Measurements from ENCODE around the gene GADD45B. TPM values are rescaled to one million over a fixed set of nuclear protein-coding genes. Genes with fewer than 3 reads are reported as not detected.
"Not testable (repeated sequence)": the region's sequence is repeated elsewhere in the genome, so short reads cannot be mapped to it uniquely, and the experiment has no call there.

GADD45B gene
- total and polyA plus RNA-seq, 9 donors: 6.3 to 16.4 (median 13.3) TPM

DNA sequence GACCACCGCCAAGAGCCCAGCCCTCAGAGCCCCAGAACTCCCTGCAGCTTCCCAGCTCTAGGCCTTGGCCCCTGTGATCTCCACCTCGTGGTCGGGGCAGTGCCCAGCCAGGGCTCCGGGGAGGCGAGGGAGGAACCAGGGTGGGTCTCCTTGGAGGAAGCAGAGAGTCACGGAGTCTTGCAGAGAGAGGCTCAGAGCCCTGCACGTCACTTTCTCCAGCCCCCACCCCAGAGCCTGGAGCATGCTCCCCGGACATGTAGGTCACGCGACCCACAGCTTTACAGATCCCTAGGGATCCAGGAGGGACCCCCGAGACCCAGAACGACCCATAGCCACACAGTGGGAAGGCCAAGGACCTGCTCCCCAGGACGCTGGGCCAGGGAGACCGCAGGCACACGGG, 11.9 kb downstream of the GADD45B start:
- WGBS (ENCODE audit: insufficient coverage): no CpG with 5 or more reads among the region's 15 CpGs
- Histone ChIP-seq H3K27me3 (ENCODE audit: control insufficient read depth, insufficient read depth, low read length) (peaks cover 33% of the 10 kb centered on the region), H3K27ac (ENCODE audit: low read length) (no peak overlapping the region), H3K4me1 (ENCODE audit: control insufficient read depth, insufficient read depth, low read length) (peaks cover 35% of the 10 kb centered on the region), H3K9me3 (replicated peaks; ENCODE audit: control insufficient read depth, low read depth, low read length) (peaks cover 11% of the 10 kb centered on the region), H3K36me3 (ENCODE audit: control insufficient read depth, insufficient read depth, low read length) (no peaks in the 10 kb centered on the region), H3K4me3 (ENCODE audit: low read length) (no peak overlapping the region)
- DNase-seq: no peak

DNA sequence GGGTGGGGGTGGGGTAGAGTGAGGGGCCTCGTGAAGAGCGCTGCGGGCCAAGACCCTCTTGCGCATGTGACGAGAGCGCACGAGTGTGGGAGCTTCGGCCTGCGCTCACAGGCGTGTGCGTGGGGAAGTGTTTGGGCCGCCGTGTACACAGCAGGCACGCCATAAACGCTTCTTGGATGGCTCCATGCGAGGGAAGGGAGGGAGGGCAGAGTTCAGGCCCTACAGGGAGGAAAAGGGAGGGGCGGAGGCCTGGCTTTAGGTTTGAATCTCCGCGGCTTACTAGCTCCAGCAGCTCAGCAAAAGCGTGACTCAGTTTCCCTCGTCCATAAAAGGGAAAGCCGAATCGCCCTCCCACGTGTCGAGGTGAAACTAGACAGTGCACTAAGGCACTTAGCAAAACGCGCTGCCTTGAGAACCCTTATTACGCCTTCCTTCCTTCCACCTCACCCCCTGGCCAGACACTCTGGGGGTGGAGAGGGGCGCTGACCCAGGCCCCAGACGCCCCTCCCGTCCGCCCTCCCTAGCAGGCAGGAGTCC, 12.5 kb downstream of the GADD45B start:
- Histone ChIP-seq H3K4me3 (ENCODE audit: low read length) (peak overlapping the region; percentile 19), H3K9me3 (replicated peaks; ENCODE audit: control insufficient read depth, low read depth, low read length) (peaks cover 5% of the 10 kb centered on the region), H3K27me3 (ENCODE audit: control insufficient read depth, insufficient read depth, low read length) (peaks cover 33% of the 10 kb centered on the region), H3K4me1 (ENCODE audit: control insufficient read depth, insufficient read depth, low read length) (peaks cover 35% of the 10 kb centered on the region), H3K36me3 (ENCODE audit: control insufficient read depth, insufficient read depth, low read length) (no peaks in the 10 kb centered on the region), H3K27ac (ENCODE audit: low read length) (peak overlapping the region; percentile 13)
- WGBS (ENCODE audit: insufficient coverage): 3% methylated on average over 21 of the region's 32 CpGs
- no peak for DNase-seq

DNA sequence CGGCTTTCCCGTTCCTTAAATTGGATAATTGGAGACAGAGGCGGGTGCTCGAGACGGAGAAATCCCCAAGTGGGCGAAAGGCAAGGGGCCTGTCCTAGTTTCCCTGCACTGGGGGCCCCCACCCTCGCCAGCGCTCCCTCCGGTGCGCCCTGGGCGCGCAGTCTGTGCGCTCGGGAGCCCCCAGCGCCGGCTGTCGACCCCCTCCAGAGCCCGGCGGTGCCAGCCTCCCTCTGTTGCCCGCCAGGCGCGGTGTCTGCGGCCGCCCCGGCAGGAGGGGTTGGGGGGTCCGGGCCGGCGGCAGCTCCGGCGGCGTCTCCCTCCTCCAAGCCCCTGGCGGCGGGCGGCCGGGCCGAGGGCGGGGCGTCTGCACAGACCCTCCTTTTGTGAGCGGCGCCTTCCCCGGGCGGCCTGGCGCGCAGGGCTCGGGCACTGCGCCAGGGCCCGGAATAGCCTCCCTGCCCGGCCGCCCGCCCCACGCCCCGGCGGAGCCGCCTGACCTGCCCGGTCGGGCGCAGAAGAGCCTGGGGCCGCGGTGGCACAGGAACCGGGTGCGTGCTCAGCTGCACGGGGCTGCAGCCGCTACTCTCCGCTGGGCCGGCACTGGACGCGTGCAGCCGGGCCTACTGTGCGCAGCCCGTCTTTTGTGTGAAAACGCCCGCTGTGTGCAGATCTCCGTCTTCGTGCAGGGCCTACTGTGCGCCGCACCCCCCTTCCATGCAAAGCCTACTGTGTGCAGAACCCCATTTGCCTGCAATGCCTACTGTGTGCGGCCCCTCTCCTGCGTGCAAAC, 13.2 kb downstream of the GADD45B start:
- H3K36me3 ChIP-seq (ENCODE audit: control insufficient read depth, insufficient read depth, low read length): no peaks in the 10 kb centered on the region
- DNase-seq: peak; percentile 75
- H3K27me3 ChIP-seq (ENCODE audit: control insufficient read depth, insufficient read depth, low read length): peaks cover 30% of the 10 kb centered on the region
- peaks cover 41% of the 10 kb centered on the region for H3K4me1 ChIP-seq (ENCODE audit: control insufficient read depth, insufficient read depth, low read length)
- no peaks in the 10 kb centered on the region for H3K9me3 ChIP-seq (replicated peaks; ENCODE audit: control insufficient read depth, low read depth, low read length)
- peak overlapping the region; percentile 19 for H3K4me3 ChIP-seq (ENCODE audit: low read length)
- 2% methylated on average over 72 of the region's 78 CpGs for WGBS (ENCODE audit: insufficient coverage)
- peak overlapping the region; percentile 13 for H3K27ac ChIP-seq (ENCODE audit: low read length)

DNA sequence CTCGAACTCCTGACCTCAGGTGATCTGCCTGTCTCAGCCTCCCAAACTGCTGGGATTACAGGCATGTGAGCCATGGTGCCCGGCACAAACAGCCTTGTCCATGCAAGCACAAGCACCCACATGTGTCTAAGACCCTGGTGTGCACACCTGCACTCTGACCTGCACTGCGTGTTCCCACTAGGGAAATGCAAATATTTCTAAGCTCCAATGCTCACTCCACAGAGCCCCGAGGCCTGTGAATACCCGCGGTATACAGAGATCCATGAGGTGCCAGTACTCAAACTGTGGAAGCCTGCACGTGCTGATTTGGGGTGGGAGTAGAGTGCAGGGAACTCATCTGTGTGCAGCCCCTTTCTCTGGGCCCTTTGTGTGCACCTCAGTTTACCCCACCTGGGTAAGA, 14.7 kb downstream of the GADD45B start:
- Histone ChIP-seq H3K4me3 (ENCODE audit: low read length) (no peak overlapping the region), H3K27ac (ENCODE audit: low read length) (no peak overlapping the region), H3K27me3 (ENCODE audit: control insufficient read depth, insufficient read depth, low read length) (peaks cover 30% of the 10 kb centered on the region), H3K36me3 (ENCODE audit: control insufficient read depth, insufficient read depth, low read length) (no peaks in the 10 kb centered on the region), H3K9me3 (replicated peaks; ENCODE audit: control insufficient read depth, low read depth, low read length) (no peaks in the 10 kb centered on the region), H3K4me1 (ENCODE audit: control insufficient read depth, insufficient read depth, low read length) (peaks cover 55% of the 10 kb centered on the region)
- WGBS (ENCODE audit: insufficient coverage): 81% methylated on average over 4 of the region's 7 CpGs
- DNase-seq: no peak

DNA sequence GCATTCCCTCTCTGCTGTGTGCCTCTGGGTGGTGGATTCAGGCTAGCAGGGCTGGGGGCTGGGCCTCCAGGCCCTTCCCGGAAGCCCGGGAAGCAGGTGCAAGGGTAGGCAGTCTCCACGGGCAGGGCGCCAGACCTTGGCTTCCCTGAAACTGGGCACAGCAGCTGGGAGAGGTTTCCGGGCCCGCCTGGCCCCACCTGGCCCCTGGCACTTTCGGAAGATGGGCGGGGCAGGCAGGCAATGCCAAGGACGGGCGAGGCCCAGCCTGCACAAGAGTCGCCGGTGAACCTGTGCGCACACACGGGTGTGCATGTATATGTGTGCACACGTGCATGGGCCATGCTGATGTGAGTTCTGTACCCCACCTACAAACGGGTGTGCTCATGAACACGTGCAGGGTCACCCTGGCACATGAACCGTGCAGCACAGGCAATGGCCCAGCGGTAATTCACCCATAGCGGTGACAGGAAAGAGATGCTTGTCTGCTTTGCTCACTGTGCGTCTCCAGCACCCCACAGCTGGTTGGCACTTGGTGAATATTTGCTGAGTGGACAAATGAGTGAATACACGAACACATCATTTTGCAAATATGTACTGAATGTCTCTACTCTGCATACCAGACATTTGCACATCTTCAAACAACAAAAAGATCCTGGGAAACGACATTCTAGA, 15.3 kb downstream of the GADD45B start:
- H3K27ac ChIP-seq (ENCODE audit: low read length): no peak overlapping the region

DNA sequence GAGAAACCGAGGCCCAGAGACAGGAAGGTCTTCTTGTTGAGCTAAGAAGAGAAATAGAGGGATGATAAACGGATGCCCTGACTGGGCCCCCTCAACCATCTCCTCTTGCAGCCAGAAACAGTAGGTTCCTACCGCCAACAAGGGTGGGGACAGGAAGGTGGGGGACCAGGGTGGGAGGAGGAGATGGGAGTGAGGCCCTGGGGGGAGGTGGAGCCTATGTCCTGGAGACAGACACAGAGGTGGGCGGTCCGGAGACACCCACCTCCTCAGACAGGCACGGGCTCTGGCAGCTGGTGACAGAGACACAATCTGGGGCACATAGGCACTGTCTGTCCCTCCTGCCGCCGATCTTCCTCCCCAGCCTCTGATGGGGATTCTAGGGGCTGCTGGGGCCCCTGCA, 16.9 kb downstream of the GADD45B start:
- H3K4me1 ChIP-seq (ENCODE audit: control insufficient read depth, insufficient read depth, low read length): peaks cover 60% of the 10 kb centered on the region
- no CpG with 5 or more reads among the region's 8 CpGs for WGBS (ENCODE audit: insufficient coverage)

More for the DNA sequence above, 15.3 kb downstream of the GADD45B start:
- peak; percentile 66 for DNase-seq
- Histone ChIP-seq H3K4me3 (ENCODE audit: low read length) (no peak overlapping the region), H3K27me3 (ENCODE audit: control insufficient read depth, insufficient read depth, low read length) (peaks cover 30% of the 10 kb centered on the region), H3K4me1 (ENCODE audit: control insufficient read depth, insufficient read depth, low read length) (peaks cover 61% of the 10 kb centered on the region), H3K9me3 (replicated peaks; ENCODE audit: control insufficient read depth, low read depth, low read length) (no peaks in the 10 kb centered on the region), H3K36me3 (ENCODE audit: control insufficient read depth, insufficient read depth, low read length) (no peaks in the 10 kb centered on the region)
- 61% methylated on average over 16 of the region's 23 CpGs for WGBS (ENCODE audit: insufficient coverage)

DNA sequence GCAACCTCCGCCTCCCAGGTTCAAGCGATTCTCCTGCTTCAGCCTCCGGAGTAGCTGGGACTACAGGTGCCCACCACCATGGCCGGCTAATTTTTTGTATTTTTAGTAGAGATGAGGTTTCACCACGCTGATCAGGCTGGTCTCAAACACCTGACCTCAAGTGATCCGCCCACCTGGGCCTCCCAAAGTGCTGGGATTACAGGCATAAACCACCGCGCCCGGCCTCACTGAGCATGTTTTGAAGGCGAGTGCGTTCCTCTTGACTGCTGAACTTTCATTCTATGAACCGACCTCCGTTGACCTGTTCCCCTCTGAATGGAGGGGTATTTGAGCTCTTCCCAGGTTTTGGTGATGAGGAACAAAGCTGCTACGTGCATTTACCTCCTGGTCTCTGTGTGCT, 17.5 kb downstream of the GADD45B start:
- H3K4me3 ChIP-seq (ENCODE audit: low read length); H3K27ac ChIP-seq (ENCODE audit: low read length); H3K9me3 ChIP-seq (replicated peaks; ENCODE audit: control insufficient read depth, low read depth, low read length); DNase-seq; H3K36me3 ChIP-seq (ENCODE audit: control insufficient read depth, insufficient read depth, low read length): not testable (repeated sequence)
- H3K27me3 ChIP-seq (ENCODE audit: control insufficient read depth, insufficient read depth, low read length): peaks cover 16% of the 10 kb centered on the region
- peaks cover 54% of the 10 kb centered on the region for H3K4me1 ChIP-seq (ENCODE audit: control insufficient read depth, insufficient read depth, low read length)
- 45% methylated on average over 5 of the region's 14 CpGs for WGBS (ENCODE audit: insufficient coverage)

More for the DNA sequence above, 16.9 kb downstream of the GADD45B start:
- H3K4me3 ChIP-seq (ENCODE audit: low read length): no peak overlapping the region
- peaks cover 21% of the 10 kb centered on the region for H3K27me3 ChIP-seq (ENCODE audit: control insufficient read depth, insufficient read depth, low read length)
- H3K27ac ChIP-seq (ENCODE audit: low read length): no peak overlapping the region
- no peaks in the 10 kb centered on the region for H3K36me3 ChIP-seq (ENCODE audit: control insufficient read depth, insufficient read depth, low read length)
- peaks cover 4% of the 10 kb centered on the region for H3K9me3 ChIP-seq (replicated peaks; ENCODE audit: control insufficient read depth, low read depth, low read length)
- no peak for DNase-seq

DNA sequence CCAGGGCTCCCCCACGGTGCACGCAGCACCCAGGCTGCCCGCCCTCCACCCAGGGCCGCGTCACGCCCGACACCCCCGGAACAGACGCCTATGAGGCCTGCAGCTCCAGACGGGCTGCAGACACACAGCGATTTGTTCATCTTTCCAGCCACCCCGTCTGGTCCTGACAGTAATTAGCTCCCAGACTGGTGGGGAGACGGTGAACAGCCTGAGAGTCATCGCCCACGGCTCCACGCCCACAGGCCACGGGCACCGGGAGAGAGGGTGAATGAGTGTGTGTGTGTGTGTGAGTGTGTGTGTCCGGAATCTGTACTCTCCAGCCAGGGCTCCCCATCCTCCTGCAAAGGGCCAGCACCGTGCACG, 18.1 kb downstream of the GADD45B start:
- H3K27me3 ChIP-seq (ENCODE audit: control insufficient read depth, insufficient read depth, low read length): peaks cover 10% of the 10 kb centered on the region
- H3K4me1 ChIP-seq (ENCODE audit: control insufficient read depth, insufficient read depth, low read length): peaks cover 51% of the 10 kb centered on the region
- no peaks in the 10 kb centered on the region for H3K36me3 ChIP-seq (ENCODE audit: control insufficient read depth, insufficient read depth, low read length)
- 33% methylated on average over 17 of the region's 21 CpGs for WGBS (ENCODE audit: insufficient coverage)
- peak overlapping the region; percentile 51 for H3K4me3 ChIP-seq (ENCODE audit: low read length)
- peak overlapping the region; percentile 47 for H3K27ac ChIP-seq (ENCODE audit: low read length)
- peaks cover 4% of the 10 kb centered on the region for H3K9me3 ChIP-seq (replicated peaks; ENCODE audit: control insufficient read depth, low read depth, low read length)
- DNase-seq: peak; percentile 32

DNA sequence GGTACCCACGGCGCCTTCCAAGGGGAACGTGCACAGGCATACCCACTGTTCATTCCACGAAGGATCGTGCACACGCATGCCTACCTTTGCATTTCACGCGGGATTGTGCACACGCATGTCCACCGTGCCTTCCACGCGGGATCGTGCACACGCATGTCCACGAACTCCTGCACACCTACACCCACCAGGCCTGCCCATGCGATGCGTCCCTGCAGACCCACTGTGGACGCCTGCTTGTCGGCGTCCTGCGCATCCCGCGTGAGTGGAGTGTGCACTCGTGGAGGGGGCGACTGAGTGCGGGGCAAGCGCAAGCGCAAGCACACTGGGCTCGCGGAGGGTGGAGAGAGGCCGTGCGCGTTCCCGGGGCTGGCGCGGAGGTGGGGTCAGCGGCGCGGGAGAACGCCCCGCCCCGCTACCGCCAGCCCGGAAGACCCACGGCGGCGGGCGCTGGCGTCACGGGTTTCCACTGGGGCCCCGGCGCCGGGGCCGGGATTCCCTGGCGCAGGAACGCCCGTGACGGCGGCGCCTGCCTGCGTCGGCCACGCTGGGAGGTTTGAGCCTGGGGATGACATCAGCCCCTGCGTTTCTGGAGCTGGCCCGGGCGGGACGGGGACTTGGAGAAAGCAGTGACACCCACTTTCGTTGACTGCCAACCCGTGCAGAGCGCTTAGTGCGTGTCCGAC, 18.7 kb downstream of the GADD45B start:
- H3K27me3 ChIP-seq (ENCODE audit: control insufficient read depth, insufficient read depth, low read length): peaks cover 8% of the 10 kb centered on the region
- peaks cover 4% of the 10 kb centered on the region for H3K9me3 ChIP-seq (replicated peaks; ENCODE audit: control insufficient read depth, low read depth, low read length)
- WGBS (ENCODE audit: insufficient coverage): 5% methylated on average over 68 of the region's 72 CpGs
- H3K4me1 ChIP-seq (ENCODE audit: control insufficient read depth, insufficient read depth, low read length): peaks cover 51% of the 10 kb centered on the region
- peak overlapping the region; percentile 82 for H3K27ac ChIP-seq (ENCODE audit: low read length)
- no peaks in the 10 kb centered on the region for H3K36me3 ChIP-seq (ENCODE audit: control insufficient read depth, insufficient read depth, low read length)
- peak overlapping the region; percentile 51 for H3K4me3 ChIP-seq (ENCODE audit: low read length)
- DNase-seq: peak; percentile 87

DNA sequence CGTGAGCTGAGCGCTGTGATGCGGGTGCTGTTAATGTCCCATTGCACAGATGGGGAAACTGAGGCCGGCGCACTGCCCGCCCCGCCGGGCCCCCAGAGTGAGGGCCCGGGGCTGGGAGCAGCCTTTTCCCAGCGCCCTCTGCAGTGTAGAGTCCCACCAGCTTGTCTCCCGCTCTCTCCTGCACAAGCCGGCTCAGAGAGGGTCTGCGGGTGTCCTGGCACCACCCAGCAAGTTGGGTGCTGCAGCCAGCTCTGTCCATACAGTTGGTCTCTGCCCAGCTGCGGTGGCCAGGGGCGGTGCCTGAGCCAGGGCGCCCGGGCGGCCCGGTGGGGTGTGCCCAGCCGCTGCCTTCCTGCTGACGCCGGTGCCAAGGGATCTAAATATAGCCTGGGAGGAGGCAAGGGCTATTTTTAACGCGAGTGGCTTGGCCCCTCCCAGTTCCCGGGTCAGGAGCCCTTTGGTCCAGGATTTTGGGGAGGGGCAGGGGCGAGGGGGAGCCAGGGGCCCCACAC, 19.3 kb downstream of the GADD45B start:
- DNase-seq: peak; percentile 90
- Histone ChIP-seq H3K27ac (ENCODE audit: low read length) (peak overlapping the region; percentile 82), H3K36me3 (ENCODE audit: control insufficient read depth, insufficient read depth, low read length) (no peaks in the 10 kb centered on the region), H3K27me3 (ENCODE audit: control insufficient read depth, insufficient read depth, low read length) (peaks cover 2% of the 10 kb centered on the region), H3K4me1 (ENCODE audit: control insufficient read depth, insufficient read depth, low read length) (peaks cover 51% of the 10 kb centered on the region), H3K9me3 (replicated peaks; ENCODE audit: control insufficient read depth, low read depth, low read length) (peaks cover 4% of the 10 kb centered on the region), H3K4me3 (ENCODE audit: low read length) (peak overlapping the region; percentile 51)
- WGBS (ENCODE audit: insufficient coverage): 3% methylated on average over 22 of the region's 26 CpGs
